VCaP (cell line): ENCODE data around the gene ITGB5.
"Not testable (repeated sequence)": the region's sequence is repeated elsewhere in the genome, so short reads cannot be mapped to it uniquely, and the experiment has no call there.

Experiments
- H3K27ac ChIP-seq: fragments of 450-650 bp; 2 replicates; pipeline ENCODE4 v1.5.1; 2017
- TF ChIP-seq, protein P1 (sequence below): fragments of 450-650 bp; conservative IDR thresholded peaks from 2 replicates; pipeline ENCODE4 v1.5.1; 2017; ENCODE audit warnings: mild to moderate bottlenecking, moderate library complexity

Gene ITGB5

DNA sequence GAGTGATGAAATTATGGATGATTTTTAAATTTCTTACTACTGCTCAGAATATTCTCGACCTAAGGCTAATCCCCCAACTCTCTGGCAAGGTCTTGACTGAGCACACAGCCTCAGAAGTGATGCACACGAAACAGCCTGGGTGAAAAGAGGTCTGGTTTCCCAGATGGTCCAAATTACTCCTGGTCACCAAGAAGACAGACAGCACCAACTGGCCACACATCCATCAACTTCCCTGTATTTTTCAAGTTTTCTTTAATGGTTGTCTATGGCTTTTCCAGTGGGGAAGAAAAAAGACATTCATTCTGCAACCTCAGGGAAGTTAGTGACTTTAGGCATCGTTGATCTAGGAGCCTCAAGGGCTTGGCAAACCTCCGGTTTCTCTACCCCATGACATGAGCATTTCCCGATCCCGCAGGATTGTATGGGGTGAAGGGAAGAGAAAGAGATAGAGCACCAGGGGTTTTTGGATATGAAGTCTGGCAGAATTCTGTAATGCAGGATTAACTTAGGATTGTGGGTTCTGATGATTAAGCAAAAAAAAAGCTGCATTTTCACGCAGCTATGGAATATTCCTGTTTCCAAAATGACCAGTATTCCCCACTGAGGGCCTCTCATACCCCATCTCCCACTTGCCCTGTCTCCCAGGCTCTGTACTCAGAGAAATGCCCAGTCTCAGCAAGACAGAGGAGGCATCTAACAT lies 94.7 kb downstream of the ITGB5 start:
- TF ChIP-seq, protein P1, sequence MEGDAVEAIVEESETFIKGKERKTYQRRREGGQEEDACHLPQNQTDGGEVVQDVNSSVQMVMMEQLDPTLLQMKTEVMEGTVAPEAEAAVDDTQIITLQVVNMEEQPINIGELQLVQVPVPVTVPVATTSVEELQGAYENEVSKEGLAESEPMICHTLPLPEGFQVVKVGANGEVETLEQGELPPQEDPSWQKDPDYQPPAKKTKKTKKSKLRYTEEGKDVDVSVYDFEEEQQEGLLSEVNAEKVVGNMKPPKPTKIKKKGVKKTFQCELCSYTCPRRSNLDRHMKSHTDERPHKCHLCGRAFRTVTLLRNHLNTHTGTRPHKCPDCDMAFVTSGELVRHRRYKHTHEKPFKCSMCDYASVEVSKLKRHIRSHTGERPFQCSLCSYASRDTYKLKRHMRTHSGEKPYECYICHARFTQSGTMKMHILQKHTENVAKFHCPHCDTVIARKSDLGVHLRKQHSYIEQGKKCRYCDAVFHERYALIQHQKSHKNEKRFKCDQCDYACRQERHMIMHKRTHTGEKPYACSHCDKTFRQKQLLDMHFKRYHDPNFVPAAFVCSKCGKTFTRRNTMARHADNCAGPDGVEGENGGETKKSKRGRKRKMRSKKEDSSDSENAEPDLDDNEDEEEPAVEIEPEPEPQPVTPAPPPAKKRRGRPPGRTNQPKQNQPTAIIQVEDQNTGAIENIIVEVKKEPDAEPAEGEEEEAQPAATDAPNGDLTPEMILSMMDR: no peak
- no peak overlapping the region for H3K27ac ChIP-seq

GRCh38 chr3:124791639-124792151 lies 95.5 kb downstream of the ITGB5 start:
- TF ChIP-seq, protein P1: no peak
- no peak overlapping the region for H3K27ac ChIP-seq

DNA sequence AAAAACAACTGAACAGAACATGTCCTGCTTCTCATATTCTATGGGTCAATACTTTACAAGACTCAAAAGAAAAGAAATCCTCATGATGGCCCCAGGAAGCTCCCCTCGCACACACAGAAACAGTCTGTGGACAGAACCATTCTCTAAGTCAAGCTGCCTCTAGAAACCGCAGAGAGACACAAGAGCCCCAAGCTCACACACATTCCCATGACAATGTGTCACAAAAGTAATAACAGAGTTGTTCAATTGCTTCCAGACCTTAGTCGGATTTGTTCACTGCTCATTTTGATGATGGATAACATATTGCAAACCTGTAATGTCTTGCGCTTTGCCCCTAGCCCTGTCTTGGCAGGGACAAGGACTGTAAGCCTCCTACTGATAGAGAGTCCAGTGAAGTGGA lies 96.0 kb downstream of the ITGB5 start:
- TF ChIP-seq, protein P1: no peak
- H3K27ac ChIP-seq: no peak overlapping the region

- not testable (repeated sequence) for H3K27ac ChIP-seq
These were observed 98.1 kb downstream of the ITGB5 start for GRCh38 chr3:124789103-124789502.

DNA sequence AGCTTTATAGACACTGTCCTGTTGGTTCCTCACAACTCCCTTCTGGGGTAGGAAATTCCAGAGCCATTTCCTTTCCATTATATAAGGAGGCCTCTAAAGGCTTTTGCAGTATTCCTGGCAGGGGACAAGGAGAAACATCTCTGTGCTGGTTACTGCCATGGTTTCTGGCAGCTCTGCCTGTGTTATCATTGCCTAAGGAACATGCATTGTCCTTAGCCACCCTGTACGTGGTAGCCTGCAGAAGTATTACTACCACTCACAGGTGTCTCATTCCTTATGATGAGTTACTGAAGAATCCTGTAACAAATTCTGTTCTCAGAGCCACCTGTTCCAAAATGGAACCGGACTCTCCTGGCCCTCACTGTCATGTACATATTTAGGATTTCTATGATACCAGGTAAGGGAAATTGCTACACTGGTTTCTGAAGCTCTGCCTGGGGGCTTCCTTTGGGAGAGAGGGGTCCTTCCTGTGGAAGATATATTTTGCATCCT lies 98.9 kb downstream of the ITGB5 start:
- H3K27ac ChIP-seq: no peak overlapping the region; the same call in 1 of the 2 replicates

DNA sequence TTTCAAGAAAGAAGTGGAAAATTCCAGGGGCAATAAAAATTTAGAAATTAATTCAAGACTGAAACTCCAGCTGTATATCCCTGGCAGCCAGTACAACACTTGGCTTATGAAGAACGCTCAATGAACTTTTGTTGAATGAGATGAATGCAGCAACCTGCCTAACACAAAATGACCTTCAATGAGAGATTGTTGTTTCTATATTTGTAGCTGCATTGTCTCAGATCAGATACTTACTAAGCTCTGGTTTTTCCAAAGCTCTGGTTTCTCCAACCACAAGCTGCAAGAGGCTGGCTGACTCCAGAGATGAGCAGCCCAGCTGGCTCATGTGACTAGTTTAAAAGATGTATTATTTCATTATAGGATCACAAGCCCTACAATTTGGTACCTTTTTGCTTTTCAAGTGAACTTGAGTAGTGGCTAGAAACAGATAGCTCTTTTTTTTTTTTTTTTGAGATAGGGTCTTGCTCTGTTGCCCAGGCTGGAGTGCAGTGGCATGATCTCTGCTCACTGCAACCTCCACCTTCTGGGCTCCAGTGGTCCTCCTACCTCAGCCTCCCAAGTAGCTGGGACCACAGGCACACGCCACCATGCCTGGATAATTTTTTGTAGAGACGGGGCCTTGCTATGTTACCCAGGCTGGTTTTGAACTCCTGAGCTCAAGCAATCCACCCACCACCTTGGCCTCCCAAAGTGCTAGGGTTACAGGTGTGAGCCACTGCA lies 99.5 kb downstream of the ITGB5 start:
- peak overlapping the region; percentile 57 for H3K27ac ChIP-seq
- TF ChIP-seq, protein P1: no peak

More for the DNA sequence above, 98.9 kb downstream of the ITGB5 start:
- TF ChIP-seq, protein P1: no peak

GRCh38 chr3:124786511-124787241 lies 100.5 kb downstream of the ITGB5 start:
- TF ChIP-seq, protein P1: peak; percentile 64
- H3K27ac ChIP-seq: peak overlapping the region; percentile 57
